WERI-Rb-1 (cell line): ENCODE data around the gene GARS1.
A peak's percentile ranks its signal among the peaks of the same experiment; 100 is the strongest.

ENCODE experiments used
- DNase-seq: peaks from one replicate; pipeline ENCODE4 v3.0.0-alpha.2; 2020
- H3K27ac ChIP-seq: fragments of 250-450 bp; sonication (Bioruptor Pico); 2 replicates; pipeline ENCODE4 v1.5.1; 2020; ENCODE audit warnings: mild to moderate bottlenecking, moderate library complexity
- H3K27me3 ChIP-seq: fragments of 250-450 bp; sonication (Bioruptor Pico); 2 replicates; pipeline ENCODE4 v1.5.1; 2021; ENCODE audit warnings: mild to moderate bottlenecking, low read depth, moderate library complexity; ENCODE audit not compliant: insufficient read depth, severe bottlenecking
- H3K36me3 ChIP-seq: fragments of 250-450 bp; sonication (Bioruptor Pico); 2 replicates; pipeline ENCODE4 v1.5.1; 2020; ENCODE audit warnings: mild to moderate bottlenecking, moderate library complexity
- H3K4me3 ChIP-seq: 2 replicates; pipeline ENCODE4 v1.5.1; 2011; ENCODE audit warnings: low read depth, mild to moderate bottlenecking, control low read depth, low read length
- H3K9me3 ChIP-seq: fragments of 250-450 bp; sonication (Bioruptor Pico); 2 replicates; pipeline ENCODE4 v1.5.1; 2021; ENCODE audit warnings: mild to moderate bottlenecking, moderate library complexity; ENCODE audit not compliant: severe bottlenecking
- CTCF ChIP-seq: IDR thresholded peaks from 2 replicates; pipeline ENCODE4 v1.5.1; 2011; ENCODE audit warnings: low read depth, mild to moderate bottlenecking, control low read depth, inconsistent platforms, low read length

The GARS1 gene

GRCh38 chr7:30661926-30662325, 67.2 kb downstream of the GARS1 start:
- no peak overlapping the region for H3K27ac ChIP-seq
- DNase-seq, result no peak
- H3K9me3 ChIP-seq, result no peaks in the 10 kb centered on the region
- no peak overlapping the region for H3K4me3 ChIP-seq
- H3K27me3 ChIP-seq, result no peaks in the 10 kb centered on the region
- no peak for TF ChIP-seq CTCF
- H3K36me3 ChIP-seq, result no peaks in the 10 kb centered on the region

- Histone ChIP-seq H3K36me3 (no peaks in the 10 kb centered on the region), H3K4me3 (no peak overlapping the region), H3K27ac (no peak overlapping the region), H3K9me3 (no peaks in the 10 kb centered on the region), H3K27me3 (no peaks in the 10 kb centered on the region)
- DNase-seq, result no peak
- no peak for TF ChIP-seq CTCF
These were observed 67.8 kb downstream of the GARS1 start for GRCh38 chr7:30662431-30662939.

- 0 out of 2 replicates have a peak, but pooled peaks have one; percentile 10 for TF ChIP-seq CTCF
- H3K27ac ChIP-seq, result no peak overlapping the region
- no peak overlapping the region for H3K4me3 ChIP-seq
- H3K27me3 ChIP-seq, result no peaks in the 10 kb centered on the region
- no peaks in the 10 kb centered on the region for H3K9me3 ChIP-seq
- H3K36me3 ChIP-seq, result no peaks in the 10 kb centered on the region
- no peak for DNase-seq
These were observed 68.7 kb downstream of the GARS1 start for GRCh38 chr7:30663414-30663813.

- no peak for DNase-seq
- no peak for TF ChIP-seq CTCF
- no peaks in the 10 kb centered on the region for H3K36me3 ChIP-seq
- H3K4me3 ChIP-seq, result no peak overlapping the region
- no peak overlapping the region for H3K27ac ChIP-seq
- no peaks in the 10 kb centered on the region for H3K9me3 ChIP-seq
- no peaks in the 10 kb centered on the region for H3K27me3 ChIP-seq
These were observed 69.7 kb downstream of the GARS1 start for GRCh38 chr7:30664184-30664885.

GRCh38 chr7:30665043-30665442, 70.4 kb downstream of the GARS1 start:
- TF ChIP-seq CTCF, result no peak
- H3K4me3 ChIP-seq, result no peak overlapping the region
- no peaks in the 10 kb centered on the region for H3K36me3 ChIP-seq
- H3K9me3 ChIP-seq, result no peaks in the 10 kb centered on the region
- H3K27ac ChIP-seq, result no peak overlapping the region
- no peaks in the 10 kb centered on the region for H3K27me3 ChIP-seq
- DNase-seq, result no peak

- DNase-seq, result no peak
- Histone ChIP-seq H3K9me3 (no peaks in the 10 kb centered on the region), H3K4me3 (no peak overlapping the region), H3K27ac (no peak overlapping the region), H3K27me3 (no peaks in the 10 kb centered on the region), H3K36me3 (no peaks in the 10 kb centered on the region)
- no peak for TF ChIP-seq CTCF
These were observed 70.8 kb downstream of the GARS1 start for GRCh38 chr7:30665449-30665848.
